ENCODE data around the gene ODC1. TPM values are rescaled to one million over a fixed set of nuclear protein-coding genes. Genes with fewer than 3 reads are reported as not detected.
A peak's percentile ranks its signal among the peaks of the same experiment; 100 is the strongest.

Gene ODC1
- total RNA-seq, 1 experiment from 2014 or later: 55.2 TPM

DNA sequence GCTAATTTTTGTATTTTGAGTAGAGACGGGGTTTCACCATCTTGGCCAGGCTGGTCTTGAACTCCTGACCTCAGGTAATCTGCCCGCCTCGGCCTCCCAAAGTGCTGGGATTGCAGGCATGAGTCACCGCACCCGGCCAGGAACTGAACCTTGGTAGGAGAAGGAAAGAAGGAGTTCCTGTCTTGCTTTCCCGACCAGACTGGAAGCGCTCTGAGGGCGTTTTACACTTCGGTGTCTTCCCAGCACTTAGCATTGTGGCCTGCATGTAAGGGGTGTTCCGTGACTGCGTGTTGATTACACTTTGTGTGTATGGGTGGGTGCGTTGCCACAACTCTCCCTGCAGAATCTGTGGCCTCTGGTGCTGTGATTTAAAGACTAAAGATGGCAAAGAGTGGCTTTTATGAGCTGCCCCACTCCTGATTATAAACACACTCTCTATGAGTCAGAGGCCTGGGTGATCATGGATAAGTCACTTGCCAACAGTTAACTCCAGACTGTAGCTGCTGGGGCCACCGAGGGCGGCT, 46.0 kb downstream of the ODC1 start:
- DNase-seq (ENCODE audit: low read depth): peak; percentile 90

DNA sequence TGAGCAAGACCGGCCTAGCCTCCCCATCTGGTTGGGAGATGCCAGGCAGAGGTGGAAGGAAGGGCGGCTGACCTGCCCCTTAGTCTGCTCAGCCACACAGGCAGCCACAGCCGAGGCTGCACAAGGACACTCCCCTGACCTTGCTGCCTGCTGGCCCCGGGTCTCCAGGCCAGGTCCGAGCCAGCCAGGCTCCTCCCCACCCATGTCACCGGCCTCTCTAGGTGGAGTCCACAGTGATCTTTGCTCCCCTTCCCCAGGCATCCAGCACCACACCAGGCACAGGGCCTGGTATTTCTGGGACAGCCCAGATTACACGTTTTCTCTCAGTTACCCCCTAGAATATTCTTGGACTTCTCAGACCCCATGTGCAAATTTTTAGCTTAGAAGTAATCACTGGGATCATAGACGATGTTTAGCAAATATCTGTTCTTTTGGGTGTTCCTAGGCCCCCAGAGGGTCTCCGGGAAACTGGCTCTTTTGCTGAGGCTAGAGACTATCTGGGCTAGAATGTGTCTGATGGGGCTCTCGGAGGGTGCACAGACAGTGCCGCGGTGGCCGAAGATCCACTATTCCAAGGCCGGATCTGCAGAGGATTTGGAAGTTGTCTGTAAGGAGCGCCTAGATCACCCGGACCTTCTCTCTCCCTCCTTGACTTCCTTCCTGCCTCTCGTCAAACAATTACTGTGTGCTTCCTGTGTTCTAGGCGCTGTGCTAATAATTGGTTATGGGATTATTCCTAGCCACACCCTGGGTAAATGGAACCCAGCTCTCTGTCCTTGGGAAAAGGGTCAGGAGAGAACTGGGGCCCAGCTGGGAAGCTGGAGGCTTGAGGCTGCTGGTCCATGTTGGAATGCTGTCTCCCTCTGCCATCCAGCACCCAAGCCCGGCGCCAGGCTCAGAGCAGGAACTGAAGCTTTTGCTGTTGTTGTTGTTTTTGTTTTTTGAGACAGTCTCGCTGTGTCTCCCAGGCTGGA, 46.9 kb downstream of the ODC1 start:
- DNase-seq (ENCODE audit: low read depth): no peak

GRCh38 chr2:10400568-10400977, 47.6 kb downstream of the ODC1 start:
- peak; percentile 85 for DNase-seq (ENCODE audit: low read depth)

- DNase-seq (ENCODE audit: low read depth): no peak
Measured at GRCh38 chr2:10400002-10400401, 48.1 kb downstream of the ODC1 start.

- DNase-seq (ENCODE audit: low read depth): no peak
Measured at GRCh38 chr2:10399358-10399757, 48.8 kb downstream of the ODC1 start.

DNA sequence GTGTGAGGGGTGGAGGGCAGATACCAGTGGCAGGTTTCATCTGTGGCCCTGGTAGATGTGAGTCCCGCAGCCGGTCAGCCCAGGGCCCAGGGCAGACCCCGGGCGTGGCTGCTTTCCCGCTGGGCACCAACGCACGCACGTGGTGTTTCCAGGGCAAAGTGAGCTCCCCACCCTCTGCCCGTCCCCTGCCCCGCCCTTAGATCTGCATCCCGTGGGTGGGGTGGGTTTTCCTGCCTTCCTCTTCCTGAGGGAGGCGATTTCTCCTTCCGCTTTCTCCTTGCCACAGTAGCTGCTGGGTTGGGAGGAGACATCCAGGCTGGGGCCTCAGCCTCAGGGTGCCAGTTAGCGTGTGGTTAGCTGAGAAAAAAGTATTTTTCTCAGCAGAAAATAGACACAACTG, 49.6 kb downstream of the ODC1 start:
- DNase-seq (ENCODE audit: low read depth): no peak

DNA sequence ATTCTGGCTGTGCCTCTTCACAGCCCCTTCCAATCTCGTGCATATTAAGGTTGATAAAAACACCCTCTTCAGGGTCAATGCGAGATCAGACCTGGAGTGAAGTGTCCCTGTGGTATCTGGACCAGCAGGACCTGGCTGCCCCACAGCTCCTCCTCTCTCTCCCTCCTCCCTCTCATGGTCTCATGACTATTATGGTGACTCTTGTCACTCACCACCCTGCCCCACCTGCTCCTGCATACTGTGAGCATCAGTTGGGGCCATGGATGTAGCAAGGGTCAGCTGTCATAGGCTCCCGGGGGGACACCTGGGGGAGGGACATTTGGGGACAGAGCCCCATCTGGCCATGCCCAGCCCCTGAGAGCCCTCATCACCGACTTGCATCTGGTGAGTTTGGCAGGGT, 50.2 kb downstream of the ODC1 start:
- no peak for DNase-seq (ENCODE audit: low read depth)

- no peak for DNase-seq (ENCODE audit: low read depth)
Measured at GRCh38 chr2:10397297-10397875, 50.7 kb downstream of the ODC1 start.

GRCh38 chr2:10396464-10396863, 51.7 kb downstream of the ODC1 start:
- DNase-seq (ENCODE audit: low read depth): no peak

GRCh38 chr2:10395893-10396292, 52.2 kb downstream of the ODC1 start:
- no peak for DNase-seq (ENCODE audit: low read depth)

GRCh38 chr2:10393640-10393982, 54.5 kb downstream of the ODC1 start:
- no peak for DNase-seq (ENCODE audit: low read depth)

- DNase-seq (ENCODE audit: low read depth): no peak
Measured at GRCh38 chr2:10392951-10393639, 55.0 kb downstream of the ODC1 start.

GRCh38 chr2:10392548-10392947, 55.6 kb downstream of the ODC1 start:
- no peak for DNase-seq (ENCODE audit: low read depth)

- no peak for DNase-seq (ENCODE audit: low read depth)
Measured at GRCh38 chr2:10392100-10392499, 56.0 kb downstream of the ODC1 start.

- peak; percentile 76 for DNase-seq (ENCODE audit: low read depth)
Measured at GRCh38 chr2:10390369-10390801, 57.7 kb downstream of the ODC1 start.

Other genes with a start within 250 kb of the ODC1 start
- gene HPCAL1, start 145.4 kb downstream of the ODC1 start, total RNA-seq (2014; rRNA removed; shearing (Covaris generic)): 273 and 343 TPM in 2 replicates
- 39.5 and 39.9 TPM in 2 replicates for gene NOL10, start 241.6 kb upstream of the ODC1 start, total RNA-seq (2014; rRNA removed; shearing (Covaris generic))

Data from RPMI7951 (cell line).